ENCODE results near the gene SGPL1.

The SGPL1 gene

GRCh38 chr10:70914316-70914864 lies 98.6 kb downstream of the SGPL1 start:
- TF ChIP-seq GATA2 (IDR thresholded peaks at IDR 0.05; ENCODE audit: low read depth, low read length) (no peak), GATA3 (IDR thresholded peaks at IDR 0.05; ENCODE audit: low read depth, low read length) (no peak)

GRCh38 chr10:70915206-70915605 lies 99.5 kb downstream of the SGPL1 start:
- no peak for TF ChIP-seq GATA2 (IDR thresholded peaks at IDR 0.05; ENCODE audit: low read depth, low read length)
- TF ChIP-seq GATA3 (IDR thresholded peaks at IDR 0.05; ENCODE audit: low read depth, low read length): no peak

DNA sequence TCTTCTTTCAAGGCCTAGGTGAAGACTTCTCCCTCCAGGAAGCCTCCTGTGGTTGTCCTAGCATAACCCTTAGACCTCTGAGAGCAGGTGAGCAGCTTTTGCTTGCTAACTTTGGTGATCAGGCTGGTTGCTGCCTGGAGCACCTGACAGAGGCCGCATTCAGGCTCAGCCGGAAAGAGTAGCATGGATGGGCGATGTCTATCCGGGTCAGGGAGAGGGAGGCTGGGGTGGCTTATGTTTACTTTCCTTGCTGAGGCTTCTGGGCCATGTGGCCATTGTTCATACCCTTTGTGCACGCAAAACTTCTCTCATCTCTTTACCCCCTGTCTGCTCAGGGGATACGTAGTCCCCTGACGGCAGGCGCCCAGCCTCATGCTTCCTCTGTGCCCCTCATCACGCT lies 100.1 kb downstream of the SGPL1 start:
- TF ChIP-seq GATA3 (IDR thresholded peaks at IDR 0.05; ENCODE audit: low read depth, low read length) (no peak), GATA2 (IDR thresholded peaks at IDR 0.05; ENCODE audit: low read depth, low read length) (no peak)

DNA sequence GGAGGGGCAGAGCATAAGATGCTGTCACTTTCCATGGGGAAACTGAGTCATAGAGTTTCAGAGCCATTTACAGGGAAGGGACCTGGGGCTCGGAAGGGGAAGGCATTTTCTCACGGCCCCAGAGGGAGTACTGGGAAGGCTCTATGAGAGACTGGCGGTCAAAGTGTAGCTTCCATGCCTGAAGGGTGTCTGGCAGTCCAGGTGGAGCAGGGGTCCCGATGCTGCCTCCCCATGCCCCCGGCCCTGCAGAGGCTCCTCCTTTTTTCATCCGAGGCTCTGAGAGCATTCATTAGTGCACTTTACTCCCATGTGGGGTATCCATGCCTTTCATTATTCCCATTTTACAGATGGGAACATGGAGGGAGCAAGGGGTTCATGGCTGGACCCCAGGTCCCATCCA lies 100.5 kb downstream of the SGPL1 start:
- TF ChIP-seq GATA2 (IDR thresholded peaks at IDR 0.05; ENCODE audit: low read depth, low read length): no peak
- no peak for TF ChIP-seq GATA3 (IDR thresholded peaks at IDR 0.05; ENCODE audit: low read depth, low read length)

- TF ChIP-seq GATA3 (IDR thresholded peaks at IDR 0.05; ENCODE audit: low read depth, low read length) (no peak), GATA2 (IDR thresholded peaks at IDR 0.05; ENCODE audit: low read depth, low read length) (no peak)
Measured at GRCh38 chr10:70917226-70917625, 101.5 kb downstream of the SGPL1 start.

DNA sequence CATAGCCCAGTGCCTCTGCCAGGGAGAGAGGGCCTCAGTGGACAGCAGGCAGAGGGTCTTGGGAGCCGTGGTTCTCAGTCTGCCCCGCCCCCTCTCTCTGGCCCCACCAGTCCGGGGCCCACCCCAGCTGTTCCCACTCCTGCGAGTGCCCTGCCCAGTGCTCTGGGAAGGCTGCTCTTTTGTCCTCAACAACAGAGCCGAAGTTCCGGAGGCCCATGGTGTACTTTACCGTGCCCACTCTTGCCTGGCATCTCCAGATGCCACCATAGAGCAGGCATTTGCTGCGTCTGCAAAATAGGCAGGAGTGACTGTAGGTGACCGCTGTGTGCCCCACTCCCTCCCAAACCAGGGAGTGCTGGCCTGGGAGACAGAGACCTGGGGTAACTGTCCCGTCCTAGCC lies 101.9 kb downstream of the SGPL1 start:
- TF ChIP-seq GATA3 (IDR thresholded peaks at IDR 0.05; ENCODE audit: low read depth, low read length) (no peak), GATA2 (IDR thresholded peaks at IDR 0.05; ENCODE audit: low read depth, low read length) (no peak)

DNA sequence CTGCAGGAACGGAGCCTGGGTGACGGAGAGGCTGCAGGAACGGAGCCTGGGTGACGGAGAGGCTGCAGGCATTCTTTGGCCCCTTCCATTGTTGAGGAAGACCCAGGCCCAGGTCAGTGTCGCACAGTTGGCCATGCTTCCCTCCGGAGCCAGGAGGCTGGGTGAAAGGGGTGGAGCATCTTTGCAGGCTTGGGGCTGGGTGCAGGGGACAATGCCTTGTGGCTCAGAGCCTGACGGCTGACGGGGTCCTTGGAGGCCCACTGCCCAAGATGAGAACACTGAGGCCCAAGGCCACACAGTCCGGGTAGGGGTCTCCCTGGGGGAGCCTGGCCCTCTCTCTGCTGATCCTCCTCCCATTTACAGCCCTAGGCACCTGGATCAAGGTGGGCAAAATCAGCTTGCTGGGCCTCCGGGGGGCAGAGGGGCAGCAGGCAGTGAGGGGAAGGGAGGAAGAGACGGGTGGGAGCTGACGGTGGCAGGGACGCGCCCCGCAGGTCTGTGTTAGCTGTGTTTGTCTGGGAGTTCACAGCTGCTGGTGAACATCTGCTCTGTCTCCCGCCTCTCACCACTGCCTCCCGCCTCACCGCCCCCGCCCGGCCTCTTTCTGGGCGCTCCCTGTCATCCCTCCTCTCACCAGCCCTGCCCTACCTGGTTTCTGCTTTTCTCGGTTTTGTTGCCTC lies 103.2 kb downstream of the SGPL1 start:
- no peak for TF ChIP-seq GATA2 (IDR thresholded peaks at IDR 0.05; ENCODE audit: low read depth, low read length)
- no peak for TF ChIP-seq GATA3 (IDR thresholded peaks at IDR 0.05; ENCODE audit: low read depth, low read length)

- no peak for TF ChIP-seq GATA3 (IDR thresholded peaks at IDR 0.05; ENCODE audit: low read depth, low read length)
- TF ChIP-seq GATA2 (IDR thresholded peaks at IDR 0.05; ENCODE audit: low read depth, low read length): no peak
Measured at GRCh38 chr10:70920519-70920918, 104.8 kb downstream of the SGPL1 start.

DNA sequence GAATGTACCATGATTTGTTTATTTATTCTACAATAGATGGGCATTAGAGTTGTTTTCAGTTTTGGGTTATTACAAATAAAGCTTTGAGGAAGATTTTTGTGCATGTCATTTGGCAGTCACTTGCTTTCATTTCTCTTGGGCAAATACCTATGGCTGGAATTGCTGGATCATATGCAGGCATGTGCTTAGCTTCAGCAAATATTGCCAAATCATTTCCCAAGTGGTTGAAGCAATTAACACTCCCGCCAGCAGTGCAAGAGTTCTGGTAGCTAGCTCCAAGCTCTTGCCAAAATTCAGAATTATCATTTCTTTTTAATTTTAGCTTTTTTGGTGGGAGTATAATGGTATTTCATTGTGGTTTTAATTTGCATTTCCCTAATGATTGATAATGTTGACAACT lies 105.5 kb downstream of the SGPL1 start:
- TF ChIP-seq GATA3 (IDR thresholded peaks at IDR 0.05; ENCODE audit: low read depth, low read length): no peak
- TF ChIP-seq GATA2 (IDR thresholded peaks at IDR 0.05; ENCODE audit: low read depth, low read length): no peak

DNA sequence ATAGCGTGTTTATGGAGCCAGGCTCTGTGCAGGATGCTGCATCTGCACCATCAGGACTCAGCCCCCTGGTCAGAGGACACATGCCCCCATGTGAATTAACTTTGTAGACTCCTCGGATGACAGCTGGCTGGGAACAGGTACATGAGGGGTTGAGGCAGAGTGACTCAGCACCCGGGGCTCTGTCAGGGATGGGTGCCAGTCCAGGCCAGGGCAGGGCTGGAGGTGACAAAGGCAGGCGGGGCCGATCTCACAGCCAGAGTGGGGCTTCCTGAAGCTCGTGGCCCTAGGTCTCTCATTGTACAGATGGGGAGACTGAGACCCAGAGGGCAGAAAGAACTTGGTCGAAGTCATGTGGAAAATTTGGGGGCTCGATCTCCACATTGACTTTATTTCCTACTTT lies 107.9 kb downstream of the SGPL1 start:
- TF ChIP-seq GATA2 (IDR thresholded peaks at IDR 0.05; ENCODE audit: low read depth, low read length): no peak
- no peak for TF ChIP-seq GATA3 (IDR thresholded peaks at IDR 0.05; ENCODE audit: low read depth, low read length)

DNA sequence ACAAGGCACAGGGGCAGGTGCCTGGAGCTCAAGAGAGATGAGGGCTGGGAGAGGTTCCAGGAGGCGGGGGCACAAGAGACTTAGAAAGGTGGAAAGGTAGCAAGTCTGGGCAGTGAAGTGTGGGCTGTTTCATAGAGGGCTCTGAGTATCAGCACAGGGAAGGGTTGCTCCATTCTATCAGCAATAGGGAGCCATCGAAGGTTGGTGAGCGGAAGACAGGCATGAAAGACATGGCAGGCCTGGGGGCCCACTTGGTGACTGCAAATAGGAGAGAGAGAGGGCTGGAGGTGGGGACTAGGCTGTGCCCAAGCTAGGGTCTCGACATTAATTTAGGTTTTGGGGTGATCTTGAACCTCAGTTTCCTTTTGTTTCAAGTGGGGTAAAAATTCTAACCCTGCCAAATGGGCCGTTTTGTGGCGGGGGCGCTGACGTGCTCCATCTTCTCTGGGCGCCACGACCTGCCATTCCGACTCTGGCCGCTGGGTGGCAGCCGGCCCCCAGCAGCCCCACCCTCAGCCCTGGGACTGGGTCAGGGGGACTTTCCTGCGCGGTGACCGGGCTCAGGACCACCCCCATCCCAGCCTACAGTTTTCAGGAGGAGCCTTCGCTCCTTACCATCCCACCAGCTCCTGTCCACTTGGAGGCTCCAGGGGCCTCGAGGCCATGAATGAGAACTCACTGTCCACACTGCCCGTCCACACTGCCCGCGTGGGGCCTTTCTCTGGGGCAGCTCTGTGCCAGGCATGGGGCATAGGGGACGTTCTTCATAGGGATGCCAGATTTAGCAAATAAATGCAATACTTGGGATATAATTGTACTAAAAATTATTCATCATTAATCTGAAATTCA lies 109.9 kb downstream of the SGPL1 start:
- TF ChIP-seq GATA2 (IDR thresholded peaks at IDR 0.05; ENCODE audit: low read depth, low read length): no peak

DNA sequence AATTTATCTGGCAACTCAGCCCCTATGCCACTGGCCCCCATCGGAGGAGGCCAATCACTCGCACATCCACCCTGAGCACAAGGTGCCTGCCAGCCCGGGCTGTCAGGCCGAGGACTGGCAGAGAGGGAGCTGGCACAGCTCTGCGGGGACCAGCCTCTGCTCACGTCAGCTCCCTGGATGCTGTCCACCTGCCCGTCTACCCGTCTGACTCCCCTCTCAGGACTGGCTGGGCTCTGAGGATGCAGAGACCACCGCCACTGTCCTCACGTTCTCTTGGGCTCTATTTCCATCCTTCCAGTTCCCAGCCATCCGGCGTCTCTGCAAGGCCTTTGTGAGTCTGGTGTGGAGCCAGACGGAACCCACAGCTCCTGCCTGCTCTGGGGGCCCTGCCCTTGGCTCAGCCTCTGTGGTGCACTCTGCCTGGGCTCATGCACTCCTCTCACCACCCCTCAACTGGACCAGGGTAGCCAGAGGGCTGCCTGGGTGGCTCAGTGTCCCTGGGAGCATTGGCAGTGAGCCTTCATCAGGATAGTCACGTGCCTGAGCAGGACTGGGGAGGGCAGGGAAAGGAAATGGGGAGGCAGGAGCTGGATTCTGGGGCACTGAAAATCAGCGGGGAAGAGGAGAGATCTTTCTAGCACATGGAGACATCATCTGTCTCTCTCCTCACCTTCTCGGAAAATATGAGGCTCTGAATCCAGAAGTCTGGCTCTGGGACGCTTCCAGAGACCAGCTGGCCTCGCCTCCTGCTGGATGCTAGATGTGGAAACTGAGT lies 110.7 kb downstream of the SGPL1 start:
- TF ChIP-seq GATA2 (IDR thresholded peaks at IDR 0.05; ENCODE audit: low read depth, low read length) (no peak), GATA3 (IDR thresholded peaks at IDR 0.05; ENCODE audit: low read depth, low read length) (no peak)

- TF ChIP-seq GATA3 (IDR thresholded peaks at IDR 0.05; ENCODE audit: low read depth, low read length) (no peak), GATA2 (IDR thresholded peaks at IDR 0.05; ENCODE audit: low read depth, low read length) (no peak)
Measured at GRCh38 chr10:70927189-70927943, 111.6 kb downstream of the SGPL1 start.

All from SH-SY5Y (cell line).